Lung (tissue), 12 donors: ENCODE data around the gene ROBO1. TPM values are rescaled to one million over a fixed set of nuclear protein-coding genes. Genes with fewer than 3 reads are reported as not detected.

Experiments
- ATAC-seq: fragments of 200-7000 bp; cut with Tn5 transposase; one replicate; pipeline ENCODE4 v1.9.1; 2020; ENCODE audit warnings: moderate number of reproducible peaks; ENCODE audit not compliant: insufficient read depth, low FRiP score
- DNase-seq, 3 donors: peaks; one replicate each; pipeline ENCODE4 v3.0.0-alpha.2; 2013 to 2017
- H3K27ac ChIP-seq, 2 donors: one replicate each; pipeline ENCODE4 v1.5.1; 2013; ENCODE audit warnings: mild to moderate bottlenecking in 2 of 2, moderate library complexity in 2 of 2, control low read depth in 1 of 2, inconsistent platforms in 1 of 2, low read depth in 1 of 2, low read length in 1 of 2
- H3K27me3 ChIP-seq, 3 donors: one replicate each; pipeline ENCODE4 v1.5.1; 2013; ENCODE audit warnings: low read length in 2 of 3; ENCODE audit not compliant: control insufficient read depth in 3 of 3, insufficient read depth in 3 of 3
- H3K36me3 ChIP-seq, 4 donors: one replicate each; pipeline ENCODE4 v1.5.1; 2013; ENCODE audit warnings: low read length in 4 of 4, mild to moderate bottlenecking in 1 of 4, moderate library complexity in 1 of 4; ENCODE audit not compliant: control insufficient read depth in 4 of 4, insufficient read depth in 4 of 4
- H3K4me1 ChIP-seq, 5 donors: one replicate each; pipeline ENCODE4 v1.5.1; 2013; ENCODE audit warnings: low read length in 5 of 5, mild to moderate bottlenecking in 2 of 5, moderate library complexity in 1 of 5; ENCODE audit not compliant: control insufficient read depth in 5 of 5, insufficient read depth in 5 of 5
- H3K4me3 ChIP-seq: one replicate; pipeline ENCODE4 v1.5.1; 2013; ENCODE audit warnings: mild to moderate bottlenecking, control low read depth, moderate library complexity
- H3K9ac ChIP-seq, 2 donors: one replicate each; pipeline ENCODE4 v1.5.1; 2013; ENCODE audit warnings: low read length in 2 of 2, control low read depth in 1 of 2; ENCODE audit not compliant: insufficient read depth in 1 of 2
- H3K9me3 ChIP-seq, 4 donors: one replicate each; pipeline ENCODE4 v1.5.1; 2013; ENCODE audit warnings: low read length in 3 of 4, mild to moderate bottlenecking in 1 of 4, moderate library complexity in 1 of 4; ENCODE audit not compliant: control insufficient read depth in 4 of 4, insufficient read depth in 3 of 4
- CTCF ChIP-seq: IDR thresholded peaks from 2 replicates; pipeline ENCODE4 v1.5.1; 2012; ENCODE audit warnings: mild to moderate bottlenecking; ENCODE audit errors: control extremely low read depth, extremely low read depth
- WGBS, 2 donors: extraction: QIAGEN DNeasy Blood & Tissue Kit; methylation state at CpG; one replicate each; pipeline ENCODE4 v1.1.7; 2013; 5-methylcytosine and 5-hydroxymethylcytosine counted together
- polyA plus RNA-seq, 2 donors: library from polyadenylated mRNA; stranded (reverse); fragments of 200-250 nt; gene quantifications; one replicate each; pipeline ENCODE4 v1.2.1, GENCODE V29; 2013
- total RNA-seq, 2 donors: library from RNA; depleted of rRNA in 1 of 2; stranded (reverse); fragments of >200 nt in 1 of 2; gene quantifications; one replicate each; pipeline ENCODE4 v1.2.1, GENCODE V29; 2014 to 2021
- donor health status: control.
- donor health status: control.
- donor health status: Bipolar disorder and iron deficiency.
- donor health status: healthy.
- donor health status: DM: yes; HTN: yes; CAD: no.

Gene ROBO1
- total and polyA plus RNA-seq, 4 donors, result 2.6 to 72.6 (median 15.7) TPM

DNA sequence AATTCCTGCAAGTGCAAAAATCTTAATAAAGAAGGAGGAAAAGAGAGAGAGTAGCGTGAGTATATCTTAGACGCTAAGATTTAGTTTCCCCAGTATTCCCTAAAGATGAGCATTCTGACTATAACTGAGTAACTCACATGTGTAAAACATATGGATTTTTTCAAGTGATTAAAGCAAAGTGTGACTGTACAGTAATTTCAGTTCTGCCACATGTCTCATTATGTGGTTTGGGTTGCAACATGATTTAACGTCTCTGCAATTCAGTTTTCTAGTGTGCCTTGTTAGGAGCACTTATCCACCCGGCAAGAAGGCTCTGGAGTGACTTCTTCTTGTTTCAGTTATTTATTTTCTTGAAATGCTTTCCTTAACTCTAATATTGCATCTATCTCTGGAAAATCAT is 514.1 kb downstream of the ROBO1 start:
- TF ChIP-seq CTCF, result no peak
- Histone ChIP-seq H3K27me3 (no peaks in the 10 kb centered on the region), H3K9ac (no peak overlapping the region), H3K27ac (no peak overlapping the region), H3K4me1 (peaks cover 0 to 22% (median 0%) of the 10 kb centered on the region in 5 donors), H3K4me3 (no peak overlapping the region), H3K36me3 (no peaks in the 10 kb centered on the region), H3K9me3 (no peaks in the 10 kb centered on the region)
- peak in 1 of 3 donors; percentile 47 for DNase-seq
- WGBS, 2 donors, result 69 to 86% methylated on average over 4 of the region's 4 CpGs
- no peak for ATAC-seq

DNA sequence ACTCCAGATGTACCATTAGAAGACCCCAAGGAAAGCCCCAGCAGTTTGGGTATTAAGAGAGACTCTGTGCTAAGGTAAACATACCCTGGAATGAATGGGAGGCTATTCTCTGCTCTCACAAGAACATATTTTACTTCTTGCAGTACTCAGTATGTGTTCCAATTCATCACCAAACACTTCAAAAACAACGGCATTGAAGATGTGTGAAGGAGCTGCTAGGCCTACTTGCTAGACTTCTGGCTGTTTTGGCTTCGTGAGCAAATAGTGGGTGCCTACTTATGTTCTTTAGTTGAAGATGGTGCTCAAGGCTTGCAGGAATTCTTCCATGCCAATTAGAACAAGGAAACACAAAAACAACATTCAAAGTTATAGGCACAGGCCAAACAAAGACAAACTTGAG is 514.5 kb downstream of the ROBO1 start:
- ATAC-seq (no peak), DNase-seq (peak; percentile 18 to 78 (median 66))
- no peaks in the 10 kb centered on the region for H3K27me3 ChIP-seq
- no peak overlapping the region for H3K4me3 ChIP-seq
- H3K27ac ChIP-seq, result no peak overlapping the region
- H3K36me3 ChIP-seq, result no peaks in the 10 kb centered on the region
- 51 to 65% methylated on average over 2 of the region's 2 CpGs for WGBS, 2 donors
- H3K9ac ChIP-seq, result no peak overlapping the region
- no peak for TF ChIP-seq CTCF
- no peaks in the 10 kb centered on the region for H3K9me3 ChIP-seq
- peaks cover 0 to 26% (median 0%) of the 10 kb centered on the region in 5 donors for H3K4me1 ChIP-seq

DNA sequence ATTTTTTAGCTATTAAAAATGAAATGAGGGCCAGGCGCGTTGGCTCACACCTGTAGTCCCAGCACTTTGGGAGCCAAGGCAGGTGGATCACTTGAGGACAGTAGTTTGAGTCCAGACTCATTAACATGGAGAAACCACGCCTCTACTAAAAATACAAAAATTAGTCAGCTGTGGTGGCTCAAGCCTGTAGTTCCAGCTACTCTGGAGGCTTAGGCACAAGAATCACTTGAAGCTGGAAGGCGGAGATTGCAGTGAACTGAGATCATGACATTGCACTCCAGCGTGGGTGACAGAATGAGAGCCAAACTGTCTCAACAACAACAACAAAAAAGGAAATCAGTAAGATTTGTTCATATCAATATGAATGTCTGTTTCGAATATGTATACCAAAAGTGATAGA is 517.1 kb downstream of the ROBO1 start:
- peaks cover 0 to 45% (median 0%) of the 10 kb centered on the region in 5 donors for H3K4me1 ChIP-seq
- DNase-seq (no peak), ATAC-seq (no peak)
- no peak overlapping the region for H3K9ac ChIP-seq
- 89 to 93% methylated on average over 6 of the region's 6 CpGs for WGBS, 2 donors
- no peaks in the 10 kb centered on the region for H3K27me3 ChIP-seq
- no peaks in the 10 kb centered on the region for H3K36me3 ChIP-seq
- H3K4me3 ChIP-seq, result no peak overlapping the region
- H3K27ac ChIP-seq, result no peak overlapping the region
- no peak for TF ChIP-seq CTCF
- H3K9me3 ChIP-seq, result no peaks in the 10 kb centered on the region

DNA sequence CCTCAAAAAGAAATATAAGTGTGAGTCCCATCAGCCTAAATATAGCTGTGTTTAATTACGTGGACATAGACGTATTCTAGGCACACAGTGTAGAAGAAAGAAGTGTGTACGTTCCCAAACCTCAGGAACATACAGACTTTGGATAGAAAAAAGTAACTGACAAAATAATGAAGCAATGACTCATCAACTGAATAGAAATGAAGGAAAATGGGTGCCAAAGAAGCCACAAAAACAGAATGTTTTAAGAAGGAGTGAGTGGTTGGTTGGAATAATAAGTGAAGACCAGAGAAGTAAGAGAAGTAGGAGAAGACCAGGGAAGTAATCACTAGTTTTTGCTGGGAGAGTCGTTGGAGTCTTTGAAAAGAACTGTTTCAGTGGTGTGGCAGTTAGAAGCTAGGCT is 518.1 kb downstream of the ROBO1 start:
- DNase-seq (no peak), ATAC-seq (no peak)
- no peak overlapping the region for H3K27ac ChIP-seq
- H3K9ac ChIP-seq, result no peak overlapping the region
- 81 to 83% methylated on average over 4 of the region's 4 CpGs for WGBS, 2 donors
- H3K4me3 ChIP-seq, result no peak overlapping the region
- TF ChIP-seq CTCF, result no peak
- no peaks in the 10 kb centered on the region for H3K9me3 ChIP-seq
- peaks cover 0 to 52% (median 0%) of the 10 kb centered on the region in 5 donors for H3K4me1 ChIP-seq
- H3K27me3 ChIP-seq, result no peaks in the 10 kb centered on the region
- H3K36me3 ChIP-seq, result no peaks in the 10 kb centered on the region
